Effector CD4-positive, alpha-beta T cell (primary cell): Measurements from ENCODE around the gene SLC2A13.
"Not testable (repeated sequence)": the region's sequence is repeated elsewhere in the genome, so short reads cannot be mapped to it uniquely, and the experiment has no call there.

Experiments used
- DNase-seq: peaks from one replicate; pipeline ENCODE4 v3.0.0-alpha.2; 2020

Gene SLC2A13

DNA sequence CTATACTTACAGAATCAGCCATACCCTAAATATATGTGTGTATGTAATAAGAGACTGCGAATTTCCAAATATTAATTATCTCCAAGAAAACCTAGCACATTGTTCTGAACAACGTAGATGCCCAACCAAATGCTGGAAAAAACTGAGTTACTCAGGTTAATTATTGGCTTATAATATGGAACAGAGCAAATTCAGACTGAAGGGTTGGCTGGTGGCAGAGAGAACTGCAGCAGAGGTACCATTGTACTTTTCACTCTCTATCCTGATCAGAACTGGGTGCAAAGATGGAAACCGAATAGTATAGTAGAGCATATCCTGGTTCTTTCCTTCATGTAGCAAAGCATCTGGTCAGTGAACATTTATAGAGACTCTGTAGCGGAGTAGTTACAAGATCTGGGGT is 185.7 kb downstream of the SLC2A13 start:
- DNase-seq = no peak

- no peak for DNase-seq
Measured at GRCh38 chr12:39919790-39920189, 186.1 kb downstream of the SLC2A13 start.

DNA sequence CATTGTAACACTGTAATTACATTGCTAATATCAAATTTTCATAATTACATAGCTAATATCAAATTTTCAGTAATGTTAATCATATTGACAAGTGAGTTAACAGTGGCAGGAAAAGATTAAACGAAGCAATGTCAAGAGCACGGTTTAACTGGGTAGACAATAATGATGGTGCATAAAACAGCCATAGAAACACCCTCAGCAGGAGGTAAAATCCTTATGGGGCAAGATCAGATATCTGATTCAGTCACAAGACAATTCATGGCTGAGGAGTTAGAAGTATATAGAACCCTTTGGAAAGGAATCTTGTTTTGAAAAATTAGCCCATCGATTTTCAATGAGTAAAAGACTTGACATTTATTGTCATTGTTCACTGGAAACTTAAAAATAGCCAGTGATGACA is 190.6 kb downstream of the SLC2A13 start:
- DNase-seq = no peak

GRCh38 chr12:39912211-39912980 is 193.5 kb downstream of the SLC2A13 start:
- no peak for DNase-seq

GRCh38 chr12:39906237-39906636 is 199.6 kb downstream of the SLC2A13 start:
- no peak for DNase-seq

DNA sequence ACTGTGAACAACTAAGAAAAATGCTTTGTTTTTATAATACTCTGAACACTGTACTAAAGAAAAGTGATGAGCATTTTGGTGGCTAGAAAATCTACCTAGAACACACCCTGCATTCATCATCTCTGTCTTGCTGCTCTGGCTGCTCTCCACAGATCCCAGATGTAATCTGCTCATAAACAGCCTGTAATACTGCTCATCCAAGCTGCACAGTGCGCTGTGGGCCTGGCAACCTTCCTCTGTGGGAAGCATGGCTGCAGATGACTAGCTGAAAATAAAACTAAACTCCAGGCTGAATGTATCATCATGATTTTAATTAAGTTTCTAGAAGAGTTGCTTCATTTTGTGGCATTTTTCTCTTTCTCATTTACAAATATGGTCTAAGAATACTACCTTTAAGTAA is 200.7 kb downstream of the SLC2A13 start:
- DNase-seq = no peak

GRCh38 chr12:39902821-39903220 is 203.1 kb downstream of the SLC2A13 start:
- DNase-seq = no peak

- DNase-seq = no peak
Measured at GRCh38 chr12:39897315-39897714, 208.6 kb downstream of the SLC2A13 start.

DNA sequence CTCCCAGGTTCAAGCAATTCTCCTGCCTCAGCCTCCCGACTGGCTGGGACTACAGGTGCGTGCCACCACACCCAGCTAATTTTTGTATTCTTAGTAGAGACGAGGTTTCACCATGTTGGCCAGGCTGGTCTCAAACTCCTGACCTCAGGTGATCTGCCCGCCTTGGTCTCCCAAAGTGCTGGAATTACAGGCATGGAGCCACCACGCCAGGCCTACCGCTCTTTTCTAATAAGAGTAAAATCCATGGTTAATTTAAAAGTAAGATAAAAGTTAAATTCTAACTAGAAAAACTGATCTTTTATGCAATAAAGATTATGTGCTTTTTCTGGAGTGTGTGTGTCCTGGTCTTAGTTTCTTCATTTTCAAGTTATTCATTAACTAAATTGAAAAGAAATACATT is 212.5 kb downstream of the SLC2A13 start:
- DNase-seq = not testable (repeated sequence)

DNA sequence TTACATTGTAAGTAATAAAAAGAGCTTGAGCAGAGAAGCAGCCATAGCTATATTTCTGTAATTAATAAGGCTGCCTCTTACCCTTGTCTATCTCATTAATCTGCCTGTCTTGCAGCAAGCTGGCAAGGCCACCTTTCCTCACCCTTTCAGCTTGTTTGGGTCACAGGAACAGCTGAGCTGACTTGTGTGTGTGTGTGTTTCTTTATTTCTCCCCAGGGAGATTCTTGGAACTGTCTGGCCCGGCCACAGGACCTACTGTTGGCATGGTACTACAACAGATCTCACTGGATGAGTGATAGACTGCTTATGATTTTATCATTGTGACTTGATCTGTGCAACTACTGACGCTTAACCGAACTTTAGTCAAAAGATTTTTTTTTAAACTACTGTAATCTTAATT is 213.7 kb downstream of the SLC2A13 start:
- no peak for DNase-seq

DNA sequence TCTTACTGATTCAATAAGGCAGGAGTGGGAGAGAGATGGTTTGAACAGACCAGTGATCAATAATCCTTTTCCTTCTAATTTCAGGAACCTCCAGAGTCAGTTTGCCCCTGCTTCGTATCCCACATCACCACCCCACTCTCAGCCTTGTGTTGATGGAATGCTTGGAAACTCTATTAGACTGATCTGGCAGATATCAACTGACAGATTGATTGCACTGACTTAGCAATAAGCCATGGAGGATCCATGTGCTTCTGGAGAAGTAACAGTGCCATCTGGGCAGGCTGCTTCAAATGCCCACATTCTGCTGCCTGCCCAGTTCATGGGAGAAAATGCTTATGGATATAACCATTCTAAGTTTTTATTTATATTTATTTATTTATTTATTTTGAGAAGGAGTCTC is 218.0 kb downstream of the SLC2A13 start:
- no peak for DNase-seq

- no peak for DNase-seq
Measured at GRCh38 chr12:39886106-39886505, 219.8 kb downstream of the SLC2A13 start.

GRCh38 chr12:39884616-39885125 is 221.2 kb downstream of the SLC2A13 start:
- no peak for DNase-seq

GRCh38 chr12:39883411-39883810 is 222.5 kb downstream of the SLC2A13 start:
- DNase-seq = no peak

DNA sequence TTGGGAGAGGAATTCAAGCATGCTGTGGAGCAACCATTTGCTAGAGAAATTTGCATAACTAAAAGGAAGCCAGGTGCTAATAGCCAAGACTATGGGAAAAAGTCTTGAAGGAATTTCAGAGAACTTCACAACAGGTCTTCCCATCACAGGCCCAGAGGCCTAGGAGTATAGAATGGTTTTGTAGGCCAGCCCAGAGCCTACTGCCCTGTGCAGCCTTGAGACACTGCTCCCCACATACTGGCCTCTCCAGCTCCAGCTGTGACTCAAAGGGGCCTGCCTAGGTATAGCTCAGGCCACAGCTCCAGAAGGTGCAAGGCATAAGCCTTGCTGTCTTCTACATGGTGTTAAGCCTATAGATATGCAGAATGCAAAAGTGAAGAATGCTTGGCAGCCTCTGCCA is 227.1 kb downstream of the SLC2A13 start:
- no peak for DNase-seq

GRCh38 chr12:39875721-39876120 is 230.2 kb downstream of the SLC2A13 start:
- no peak for DNase-seq

DNA sequence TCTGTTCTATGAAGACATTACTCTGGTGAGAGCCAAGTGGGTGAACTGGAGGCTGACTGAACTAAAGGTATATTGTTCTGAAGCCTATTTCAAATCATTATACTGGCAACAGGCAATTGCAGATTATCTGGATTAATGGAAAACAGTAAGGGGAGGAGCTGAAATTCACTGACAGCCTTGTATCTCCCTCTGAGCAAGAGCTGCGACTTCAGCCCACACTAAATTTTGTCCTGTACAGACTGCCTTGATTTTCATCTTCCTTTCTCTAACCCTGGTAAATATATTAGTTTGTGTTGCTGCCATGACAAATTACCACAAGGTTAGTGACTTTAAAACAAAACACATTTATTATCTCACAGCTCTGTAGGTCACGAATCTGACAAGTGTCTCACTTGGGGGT is 231.1 kb downstream of the SLC2A13 start:
- DNase-seq = no peak

DNA sequence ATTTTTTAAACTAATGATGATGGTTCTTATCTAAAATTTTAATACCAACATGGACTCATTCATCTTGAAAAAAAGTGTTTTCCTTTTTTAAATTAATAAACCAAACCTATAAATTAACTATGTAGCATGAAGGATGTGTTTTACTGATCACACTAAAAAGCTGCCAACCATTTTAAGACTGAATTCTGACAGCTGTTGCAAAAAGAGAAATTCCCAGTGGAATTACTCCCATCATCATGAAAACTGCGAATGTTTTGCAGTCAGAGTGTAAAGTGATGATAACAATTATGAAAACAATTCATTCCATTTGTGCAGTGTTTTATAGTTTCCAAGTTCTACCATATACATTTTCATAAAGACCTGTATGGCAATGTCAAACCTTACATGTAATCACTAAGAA is 232.8 kb downstream of the SLC2A13 start:
- no peak for DNase-seq

GRCh38 chr12:39872425-39872824 is 233.5 kb downstream of the SLC2A13 start:
- no peak for DNase-seq

DNA sequence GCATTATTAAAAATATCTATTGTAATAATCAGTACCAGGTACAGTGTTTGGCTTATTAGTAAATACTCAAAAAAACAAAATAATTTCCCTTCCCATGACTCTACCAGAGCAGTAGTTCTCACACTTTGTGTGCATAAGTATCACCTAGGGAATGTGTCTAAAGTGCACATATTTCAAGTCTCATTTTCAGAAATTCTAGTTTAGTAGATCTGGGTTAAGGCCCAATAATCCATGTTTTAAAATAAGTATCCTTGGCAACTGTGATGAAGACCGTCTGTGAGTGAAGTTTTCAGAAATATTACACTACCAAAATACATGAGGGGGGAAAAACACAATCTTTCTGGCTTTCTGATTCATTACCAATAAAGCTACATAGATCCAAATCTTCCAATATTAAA is 237.6 kb downstream of the SLC2A13 start:
- no peak for DNase-seq

DNA sequence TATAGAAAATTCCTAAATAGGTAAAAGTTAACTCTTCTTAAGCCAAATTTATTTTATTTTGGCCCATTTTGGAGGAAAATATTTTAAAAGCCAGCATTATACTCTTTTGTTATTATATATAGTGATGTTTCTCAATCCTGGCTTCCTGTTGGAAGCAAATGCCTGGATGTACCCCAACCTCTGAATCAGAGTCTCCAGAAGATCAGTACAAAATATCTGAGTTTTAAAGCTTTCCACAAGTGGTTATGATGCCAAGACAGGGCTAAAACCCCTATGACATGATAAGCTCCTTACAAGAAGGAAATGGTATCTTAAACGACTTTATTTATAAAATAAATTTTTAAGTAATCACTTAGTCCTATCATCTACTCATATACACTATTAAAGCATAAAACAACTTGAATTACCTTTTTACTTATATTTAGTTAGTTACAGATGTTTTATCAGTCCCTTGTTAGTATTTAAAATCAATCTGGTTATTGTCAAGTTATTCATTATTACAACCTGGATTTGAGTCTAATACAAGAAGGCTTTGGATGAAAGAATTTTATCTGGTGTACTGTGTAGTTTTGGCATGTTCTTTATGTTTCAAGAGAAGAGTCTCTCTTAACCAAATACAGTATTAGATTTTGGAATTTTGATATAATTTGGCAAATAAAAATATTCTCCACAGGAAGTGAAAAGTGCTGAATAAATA is 238.1 kb downstream of the SLC2A13 start:
- DNase-seq = no peak

- DNase-seq = no peak
Measured at GRCh38 chr12:39866135-39866534, 239.7 kb downstream of the SLC2A13 start.

DNA sequence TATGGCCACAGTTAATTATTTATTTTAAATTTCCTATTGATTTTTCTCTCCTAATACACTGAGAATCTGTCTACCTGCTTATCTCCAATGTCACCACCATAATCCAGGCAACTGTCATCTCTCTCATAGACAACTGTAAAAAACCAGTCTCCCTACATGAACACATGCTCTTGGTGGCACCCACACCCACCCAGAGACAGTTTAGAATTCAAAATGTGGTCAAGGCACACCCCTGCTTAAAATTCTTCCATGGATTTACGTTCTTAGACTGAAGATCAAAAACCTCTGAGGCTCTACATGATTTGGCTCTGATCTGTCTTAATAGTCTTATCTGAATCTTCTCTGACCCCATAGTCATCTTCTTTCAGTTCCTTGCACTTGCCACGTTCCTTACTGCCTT is 245.2 kb downstream of the SLC2A13 start:
- no peak for DNase-seq

- DNase-seq = no peak
Measured at GRCh38 chr12:39853003-39853402, 252.9 kb downstream of the SLC2A13 start.
